ENCODE measurements around the gene SARS1. TPM values are rescaled to one million over a fixed set of nuclear protein-coding genes. Genes with fewer than 3 reads are reported as not detected.

Gene SARS1
- total and polyA plus RNA-seq, 2 of the 13 experiments (the other 11 are each of a cell fraction or from before 2014, with no cell fraction given) = 103 to 134 TPM

DNA sequence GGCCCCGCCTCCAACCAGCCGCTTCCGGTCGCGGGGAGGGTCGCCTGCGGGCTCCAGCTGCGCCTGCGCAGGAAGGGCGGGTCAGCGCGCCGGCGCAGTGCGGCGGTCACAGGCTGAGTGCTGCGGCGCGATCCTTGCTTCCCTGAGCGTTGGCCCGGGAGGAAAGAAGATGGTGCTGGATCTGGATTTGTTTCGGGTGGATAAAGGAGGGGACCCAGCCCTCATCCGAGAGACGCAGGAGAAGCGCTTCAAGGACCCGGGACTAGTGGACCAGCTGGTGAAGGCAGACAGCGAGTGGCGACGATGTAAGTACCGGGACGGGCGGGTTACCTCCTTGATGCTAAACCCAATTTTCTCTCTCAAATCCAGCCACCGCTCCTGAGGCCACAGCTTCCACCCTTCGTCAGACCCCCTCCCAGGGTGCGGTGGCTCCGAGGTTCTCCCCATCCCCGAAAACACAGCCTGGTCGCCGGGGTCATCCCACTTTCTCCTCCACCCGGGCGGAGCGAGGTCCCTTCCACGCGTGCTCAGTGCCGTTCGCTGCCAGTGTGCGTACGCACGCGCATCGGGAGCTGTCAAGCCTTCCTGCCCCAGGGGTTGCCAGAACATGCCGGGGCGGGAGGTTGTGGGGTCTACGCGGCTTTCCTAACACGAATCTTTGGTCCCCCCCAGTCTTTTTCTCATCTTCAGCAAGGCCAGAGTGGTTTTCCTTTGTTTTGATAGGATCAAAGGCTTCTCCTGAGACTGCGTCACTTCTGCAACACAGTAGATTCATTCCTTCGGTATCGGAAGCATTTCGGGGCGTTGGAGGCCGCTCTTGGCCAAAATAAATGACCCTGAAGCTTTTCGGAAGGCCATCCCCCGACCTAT is at the start of gene SARS1 (continued):
- TF ChIP-seq, protein P1, sequence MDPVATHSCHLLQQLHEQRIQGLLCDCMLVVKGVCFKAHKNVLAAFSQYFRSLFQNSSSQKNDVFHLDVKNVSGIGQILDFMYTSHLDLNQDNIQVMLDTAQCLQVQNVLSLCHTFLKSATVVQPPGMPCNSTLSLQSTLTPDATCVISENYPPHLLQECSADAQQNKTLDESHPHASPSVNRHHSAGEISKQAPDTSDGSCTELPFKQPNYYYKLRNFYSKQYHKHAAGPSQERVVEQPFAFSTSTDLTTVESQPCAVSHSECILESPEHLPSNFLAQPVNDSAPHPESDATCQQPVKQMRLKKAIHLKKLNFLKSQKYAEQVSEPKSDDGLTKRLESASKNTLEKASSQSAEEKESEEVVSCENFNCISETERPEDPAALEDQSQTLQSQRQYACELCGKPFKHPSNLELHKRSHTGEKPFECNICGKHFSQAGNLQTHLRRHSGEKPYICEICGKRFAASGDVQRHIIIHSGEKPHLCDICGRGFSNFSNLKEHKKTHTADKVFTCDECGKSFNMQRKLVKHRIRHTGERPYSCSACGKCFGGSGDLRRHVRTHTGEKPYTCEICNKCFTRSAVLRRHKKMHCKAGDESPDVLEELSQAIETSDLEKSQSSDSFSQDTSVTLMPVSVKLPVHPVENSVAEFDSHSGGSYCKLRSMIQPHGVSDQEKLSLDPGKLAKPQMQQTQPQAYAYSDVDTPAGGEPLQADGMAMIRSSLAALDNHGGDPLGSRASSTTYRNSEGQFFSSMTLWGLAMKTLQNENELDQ (CRISPR knock-in tag; IDR thresholded peaks at IDR 0.05; ENCODE audit: borderline replicate concordance) = no peak
- no peak; the same call in 1 of the 2 replicates for TF ChIP-seq SALL2 (CRISPR knock-in tag; IDR thresholded peaks at IDR 0.05)
- TF ChIP-seq IKZF1 (IDR thresholded peaks at IDR 0.05) = no peak
- TF ChIP-seq SKIL (CRISPR knock-in tag; IDR thresholded peaks at IDR 0.05; ENCODE audit: borderline replicate concordance) = no peak
- TF ChIP-seq SYNCRIP (IDR thresholded peaks at IDR 0.05; ENCODE audit: insufficient read depth, low read depth, low read length) = no peak
- peak; percentile 61; the same call in 1 of the 2 replicates for TF ChIP-seq SRY (CRISPR knock-in tag; IDR thresholded peaks at IDR 0.05)
- peak; percentile 64; the same call in 1 of the 2 replicates for TF ChIP-seq GATAD1 (CRISPR knock-in tag; IDR thresholded peaks at IDR 0.05)
- peak; percentile 54 for TF ChIP-seq GABPA (IDR thresholded peaks at IDR 0.05; ENCODE audit: low read depth, low read length)
- peak; percentile 81 for TF ChIP-seq GABPA (CRISPR knock-in tag; IDR thresholded peaks at IDR 0.05; ENCODE audit: low read depth)
- TF ChIP-seq ZNF460 (CRISPR knock-in tag; IDR thresholded peaks at IDR 0.05; ENCODE audit: borderline replicate concordance) = no peak
- TF ChIP-seq CREB1 (IDR thresholded peaks at IDR 0.05) = no peak
- no peak for TF ChIP-seq CREB1 (CRISPR knock-in tag; IDR thresholded peaks at IDR 0.05)
- peak; percentile 44; the same call in 1 of the 2 replicates for TF ChIP-seq KAT8 (CRISPR knock-in tag; IDR thresholded peaks at IDR 0.05)
- TF ChIP-seq, protein P2, sequence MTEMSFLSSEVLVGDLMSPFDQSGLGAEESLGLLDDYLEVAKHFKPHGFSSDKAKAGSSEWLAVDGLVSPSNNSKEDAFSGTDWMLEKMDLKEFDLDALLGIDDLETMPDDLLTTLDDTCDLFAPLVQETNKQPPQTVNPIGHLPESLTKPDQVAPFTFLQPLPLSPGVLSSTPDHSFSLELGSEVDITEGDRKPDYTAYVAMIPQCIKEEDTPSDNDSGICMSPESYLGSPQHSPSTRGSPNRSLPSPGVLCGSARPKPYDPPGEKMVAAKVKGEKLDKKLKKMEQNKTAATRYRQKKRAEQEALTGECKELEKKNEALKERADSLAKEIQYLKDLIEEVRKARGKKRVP (CRISPR knock-in tag; IDR thresholded peaks at IDR 0.05) = peak in 1 of 2 experiments; percentile 40; a peak in 1 of 4 replicates
- 0 out of 2 replicates have a peak, but pooled peaks have one; percentile 65 for TF ChIP-seq E2F1 (CRISPR knock-in tag; IDR thresholded peaks at IDR 0.05)
- no peak for TF ChIP-seq ZNF569 (CRISPR knock-in tag; IDR thresholded peaks at IDR 0.05; ENCODE audit: borderline replicate concordance)
- TF ChIP-seq PCBP2 (optimal IDR thresholded peaks at IDR 0.05; ENCODE audit: low read depth, low read length, poor library complexity, severe bottlenecking) = no peak
- no peak for TF ChIP-seq ZNF839 (CRISPR knock-in tag; IDR thresholded peaks at IDR 0.05; ENCODE audit: borderline replicate concordance)
- no peak; the same call in 1 of the 2 replicates for TF ChIP-seq NFKBIZ (CRISPR knock-in tag; IDR thresholded peaks at IDR 0.05)
- no peak for TF ChIP-seq ZNF710 (CRISPR knock-in tag; IDR thresholded peaks at IDR 0.05; ENCODE audit: borderline replicate concordance)
- no peak for TF ChIP-seq ZNF207 (IDR thresholded peaks at IDR 0.05; ENCODE audit: borderline replicate concordance)

Measured in HepG2 (cell line).